GM12873 (cell line): ENCODE measurements around the gene SMPD2.

Experiments used
- TF ChIP-seq, protein P1 (sequence below): IDR thresholded peaks from 2 replicates; pipeline ENCODE4 v1.5.1; 2012; ENCODE audit warnings: low read depth, mild to moderate bottlenecking, moderate library complexity, low read length, control low read depth; ENCODE audit not compliant: insufficient read depth; ENCODE audit errors: missing control alignments

SMPD2 gene

DNA sequence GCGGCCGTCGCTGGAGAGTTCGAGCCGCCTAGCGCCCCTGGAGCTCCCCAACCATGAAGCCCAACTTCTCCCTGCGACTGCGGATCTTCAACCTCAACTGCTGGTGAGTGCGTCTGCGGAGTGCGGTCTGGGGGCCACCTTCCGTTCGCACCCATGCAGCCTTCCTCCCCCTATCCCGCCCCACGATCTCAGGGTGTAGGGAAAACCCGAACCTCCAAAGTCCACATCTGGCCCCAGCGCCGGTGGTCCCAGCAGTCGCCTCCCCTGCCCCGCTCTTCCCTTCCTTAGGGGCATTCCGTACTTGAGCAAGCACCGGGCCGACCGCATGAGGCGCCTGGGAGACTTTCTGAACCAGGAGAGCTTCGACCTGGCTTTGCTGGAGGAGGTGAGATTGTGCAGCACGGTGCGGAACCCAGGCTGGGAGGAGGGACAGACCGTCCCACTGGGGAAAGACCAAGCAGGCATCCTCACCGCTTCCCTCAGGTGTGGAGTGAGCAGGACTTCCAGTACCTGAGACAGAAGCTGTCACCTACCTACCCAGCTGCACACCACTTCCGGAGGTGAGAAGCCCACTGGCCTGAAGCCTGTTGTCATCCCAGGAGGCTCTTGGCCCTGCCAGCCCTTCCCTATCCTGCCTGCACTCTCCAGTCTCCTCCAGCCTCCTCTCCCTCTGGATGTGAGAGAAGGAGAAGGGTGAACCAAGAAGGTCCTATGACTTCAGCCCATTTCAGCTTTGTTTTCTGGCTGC, 719 bp downstream of the SMPD2 start:
- TF ChIP-seq, protein P1, sequence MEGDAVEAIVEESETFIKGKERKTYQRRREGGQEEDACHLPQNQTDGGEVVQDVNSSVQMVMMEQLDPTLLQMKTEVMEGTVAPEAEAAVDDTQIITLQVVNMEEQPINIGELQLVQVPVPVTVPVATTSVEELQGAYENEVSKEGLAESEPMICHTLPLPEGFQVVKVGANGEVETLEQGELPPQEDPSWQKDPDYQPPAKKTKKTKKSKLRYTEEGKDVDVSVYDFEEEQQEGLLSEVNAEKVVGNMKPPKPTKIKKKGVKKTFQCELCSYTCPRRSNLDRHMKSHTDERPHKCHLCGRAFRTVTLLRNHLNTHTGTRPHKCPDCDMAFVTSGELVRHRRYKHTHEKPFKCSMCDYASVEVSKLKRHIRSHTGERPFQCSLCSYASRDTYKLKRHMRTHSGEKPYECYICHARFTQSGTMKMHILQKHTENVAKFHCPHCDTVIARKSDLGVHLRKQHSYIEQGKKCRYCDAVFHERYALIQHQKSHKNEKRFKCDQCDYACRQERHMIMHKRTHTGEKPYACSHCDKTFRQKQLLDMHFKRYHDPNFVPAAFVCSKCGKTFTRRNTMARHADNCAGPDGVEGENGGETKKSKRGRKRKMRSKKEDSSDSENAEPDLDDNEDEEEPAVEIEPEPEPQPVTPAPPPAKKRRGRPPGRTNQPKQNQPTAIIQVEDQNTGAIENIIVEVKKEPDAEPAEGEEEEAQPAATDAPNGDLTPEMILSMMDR, result peak; percentile 13

DNA sequence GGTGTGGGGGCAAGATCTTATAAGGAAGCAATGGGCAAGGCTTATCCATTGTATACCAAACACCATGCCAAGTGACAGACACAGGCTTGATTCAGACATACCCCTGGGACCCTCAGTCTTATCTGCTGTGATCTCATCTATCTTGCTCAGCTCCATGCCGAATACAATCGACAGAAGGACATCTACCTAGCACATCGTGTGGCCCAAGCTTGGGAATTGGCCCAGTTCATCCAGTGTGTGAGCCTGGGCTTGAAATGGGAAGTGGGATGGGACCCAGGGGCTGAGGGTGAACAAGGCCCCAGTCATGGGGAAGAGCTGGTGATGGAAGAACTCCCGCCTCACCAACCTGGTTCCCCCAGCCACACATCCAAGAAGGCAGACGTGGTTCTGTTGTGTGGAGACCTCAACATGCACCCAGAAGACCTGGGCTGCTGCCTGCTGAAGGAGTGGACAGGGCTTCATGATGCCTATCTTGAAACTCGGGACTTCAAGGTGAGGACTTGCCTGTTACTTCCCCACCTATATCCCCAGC, 1.9 kb downstream of the SMPD2 start:
- TF ChIP-seq, protein P1, result no peak

DNA sequence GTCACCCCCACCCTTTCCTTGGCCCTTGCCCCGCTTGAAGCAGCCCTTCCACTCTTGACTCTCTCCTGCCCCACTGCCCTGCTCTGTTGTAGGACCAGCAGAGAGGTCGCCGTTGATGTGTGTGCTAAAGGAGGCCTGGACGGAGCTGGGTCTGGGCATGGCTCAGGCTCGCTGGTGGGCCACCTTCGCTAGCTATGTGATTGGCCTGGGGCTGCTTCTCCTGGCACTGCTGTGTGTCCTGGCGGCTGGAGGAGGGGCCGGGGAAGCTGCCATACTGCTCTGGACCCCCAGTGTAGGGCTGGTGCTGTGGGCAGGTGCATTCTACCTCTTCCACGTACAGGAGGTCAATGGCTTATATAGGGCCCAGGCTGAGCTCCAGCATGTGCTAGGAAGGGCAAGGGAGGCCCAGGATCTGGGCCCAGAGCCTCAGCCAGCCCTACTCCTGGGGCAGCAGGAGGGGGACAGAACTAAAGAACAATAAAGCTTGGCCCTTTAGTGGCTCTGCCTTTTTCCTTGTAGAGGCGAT, 3.0 kb downstream of the SMPD2 start:
- TF ChIP-seq, protein P1, result no peak

DNA sequence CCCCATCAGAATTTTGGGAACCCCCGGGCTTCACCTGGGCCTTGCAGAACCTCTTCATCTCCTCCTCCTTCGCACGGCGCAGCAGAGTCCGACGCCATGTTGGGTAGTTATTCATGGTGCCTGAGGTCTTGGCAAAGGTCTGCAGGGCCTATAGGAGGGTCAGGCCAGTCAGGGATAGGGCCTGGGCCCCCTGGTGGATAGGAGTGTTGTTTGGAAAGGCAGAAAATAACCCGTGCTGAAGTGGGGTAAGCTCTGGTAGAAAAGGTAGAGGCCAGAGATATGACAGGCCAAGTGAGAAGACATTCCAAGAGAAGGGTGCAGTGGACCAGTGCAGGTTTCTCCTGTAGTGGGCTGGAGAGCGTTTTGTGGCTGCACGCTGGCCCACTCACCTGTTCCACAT, 4.9 kb downstream of the SMPD2 start:
- TF ChIP-seq, protein P1, result no peak

DNA sequence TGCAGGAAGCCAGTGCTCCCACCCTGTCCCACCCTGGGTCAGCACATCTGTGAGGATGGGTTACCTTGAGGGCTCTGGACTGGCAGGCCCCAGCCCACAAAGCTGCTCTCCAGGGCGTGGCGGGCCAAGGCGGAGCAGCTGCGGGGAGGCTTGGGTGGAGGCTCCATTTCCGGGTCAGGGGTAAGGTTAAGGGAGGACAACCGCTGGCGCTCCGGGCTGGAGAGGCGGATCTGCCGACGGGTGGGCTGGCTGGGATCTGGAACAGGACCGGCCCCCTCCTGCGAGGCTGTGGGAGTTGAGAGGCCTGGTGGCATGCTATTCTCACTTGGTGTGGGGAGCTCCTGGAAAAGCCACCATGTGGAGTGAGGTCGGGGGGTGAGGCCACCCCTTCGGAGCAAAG, 5.5 kb downstream of the SMPD2 start:
- TF ChIP-seq, protein P1, result no peak

DNA sequence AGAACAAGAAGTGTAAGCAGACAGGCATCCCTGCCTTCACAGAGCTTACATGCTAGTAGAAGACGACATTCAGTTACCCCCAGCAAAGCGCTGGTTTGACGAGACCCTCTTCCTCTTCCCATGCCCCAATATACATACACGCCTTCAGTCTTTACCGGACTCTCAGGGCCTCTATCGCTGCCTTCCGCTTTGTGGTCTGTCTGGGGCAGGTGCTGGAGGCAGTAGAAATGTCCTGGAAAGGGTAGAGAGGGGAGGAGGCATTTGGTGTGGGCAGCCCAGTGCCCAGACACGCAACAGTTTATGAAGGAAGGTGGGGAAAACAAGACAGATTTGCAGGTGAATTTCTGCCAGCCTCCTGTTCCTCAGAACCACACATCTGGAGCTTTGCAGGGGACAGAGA, 6.0 kb downstream of the SMPD2 start:
- TF ChIP-seq, protein P1, result no peak

DNA sequence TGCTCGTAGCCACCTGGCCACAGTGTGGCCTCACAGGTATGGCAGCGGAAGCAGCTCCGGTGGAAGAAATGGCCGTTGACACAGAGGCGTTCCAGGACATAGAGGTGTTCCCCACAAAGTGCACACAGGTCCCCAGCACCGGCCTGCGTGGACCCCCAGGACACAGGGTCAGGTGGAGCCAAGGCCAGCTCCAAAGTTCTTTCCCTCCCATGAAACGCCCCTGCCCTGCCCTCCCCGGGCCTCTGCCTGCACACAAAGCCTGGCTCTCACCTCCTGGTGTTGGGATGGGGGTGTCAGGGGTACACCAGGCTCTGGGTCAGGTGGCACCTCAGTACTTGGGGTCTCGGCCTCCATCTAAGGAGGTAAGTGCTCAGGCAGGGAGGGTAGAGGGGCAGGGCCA, 6.6 kb downstream of the SMPD2 start:
- TF ChIP-seq, protein P1, result no peak
